T-helper 2 cell treated with Interferon-gamma antibody and Interleukin-4, amounts not matched to agents 5 μg/mL and 100 μg/mL, for 36 hours (primary cell): Measurements from ENCODE around the gene TRO.

Experiments used
- DNase-seq: peaks from one replicate; pipeline ENCODE4 v3.0.0; 2021; ENCODE audit warnings: low spot score
- H3K27ac Mint-ChIP-seq: one replicate; pipeline ENCODE4 v1.8.0; 2021; ENCODE audit warnings: mild to moderate bottlenecking, mixed read lengths
- H3K27me3 Mint-ChIP-seq: one replicate; pipeline ENCODE4 v1.8.0; 2021; ENCODE audit warnings: low read depth, mixed read lengths
- H3K36me3 Mint-ChIP-seq: one replicate; pipeline ENCODE4 v1.8.0; 2021; ENCODE audit warnings: low read depth, mixed read lengths
- H3K4me1 Mint-ChIP-seq: one replicate; pipeline ENCODE4 v1.8.0; 2021; ENCODE audit warnings: low read depth, mixed read lengths
- H3K4me3 Mint-ChIP-seq: one replicate; pipeline ENCODE4 v1.8.0; 2022; ENCODE audit warnings: mild to moderate bottlenecking, moderate library complexity, mixed read lengths
- H3K9me3 Mint-ChIP-seq: one replicate; pipeline ENCODE4 v1.8.0; 2021; ENCODE audit warnings: mixed read lengths

The TRO gene

DNA sequence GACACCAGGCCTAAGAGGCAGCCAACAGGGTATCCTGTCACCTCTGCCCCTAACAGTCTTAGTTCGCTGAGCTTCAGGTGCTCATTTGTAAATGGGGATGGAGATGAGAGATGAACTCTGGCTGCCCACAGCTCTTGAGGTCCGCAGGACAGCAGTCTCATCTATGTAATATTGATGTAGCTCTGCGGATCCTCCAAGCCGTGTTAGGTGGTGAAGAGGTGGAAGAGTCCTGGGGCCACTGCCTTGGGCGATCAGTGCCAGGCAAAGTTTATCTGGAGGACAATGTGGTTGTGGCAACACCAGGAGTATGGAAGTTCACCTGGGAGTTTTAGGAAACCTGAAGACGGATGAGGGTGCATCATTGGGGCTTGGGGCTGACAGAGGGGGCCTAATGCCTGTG, 13.4 kb downstream of the TRO start:
- no peaks in the 10 kb centered on the region for H3K4me1 Mint-ChIP-seq
- no peaks in the 10 kb centered on the region for H3K27me3 Mint-ChIP-seq
- DNase-seq = no peak
- H3K4me3 Mint-ChIP-seq = no peak overlapping the region
- no peak overlapping the region for H3K27ac Mint-ChIP-seq
- H3K9me3 Mint-ChIP-seq = no peaks in the 10 kb centered on the region
- no peaks in the 10 kb centered on the region for H3K36me3 Mint-ChIP-seq

GRCh38 chrX:54934890-54935289, 14.3 kb downstream of the TRO start:
- H3K36me3 Mint-ChIP-seq = no peaks in the 10 kb centered on the region
- H3K27ac Mint-ChIP-seq = no peak overlapping the region
- H3K27me3 Mint-ChIP-seq = no peaks in the 10 kb centered on the region
- no peaks in the 10 kb centered on the region for H3K4me1 Mint-ChIP-seq
- no peaks in the 10 kb centered on the region for H3K9me3 Mint-ChIP-seq
- DNase-seq = no peak
- H3K4me3 Mint-ChIP-seq = no peak overlapping the region

DNA sequence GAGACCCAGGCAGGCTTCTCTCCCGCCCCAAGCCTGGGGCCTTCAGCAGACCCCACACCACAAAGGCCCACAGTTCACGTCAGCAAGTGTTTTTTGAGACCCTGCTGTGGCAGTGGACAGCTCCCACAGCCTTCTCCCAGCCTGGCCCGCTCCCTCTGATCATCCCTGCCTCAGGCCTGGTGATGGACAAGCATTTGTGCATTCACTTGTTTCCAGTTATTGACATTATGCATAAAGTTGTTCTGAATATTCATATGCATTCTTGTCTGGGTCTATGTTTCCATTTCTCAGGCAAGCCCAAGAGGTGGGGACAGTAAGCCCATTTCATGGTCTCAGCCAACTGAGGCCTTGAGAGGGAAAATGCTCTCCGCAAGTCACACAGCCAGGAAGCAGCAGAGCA, 14.7 kb downstream of the TRO start:
- DNase-seq = no peak
- H3K4me3 Mint-ChIP-seq = no peak overlapping the region
- no peaks in the 10 kb centered on the region for H3K9me3 Mint-ChIP-seq
- H3K36me3 Mint-ChIP-seq = no peaks in the 10 kb centered on the region
- no peaks in the 10 kb centered on the region for H3K27me3 Mint-ChIP-seq
- no peaks in the 10 kb centered on the region for H3K4me1 Mint-ChIP-seq
- no peak overlapping the region for H3K27ac Mint-ChIP-seq

- no peak for DNase-seq
- Mint-ChIP-seq H3K9me3 (no peaks in the 10 kb centered on the region), H3K4me1 (no peaks in the 10 kb centered on the region), H3K27ac (no peak overlapping the region), H3K36me3 (no peaks in the 10 kb centered on the region), H3K27me3 (no peaks in the 10 kb centered on the region), H3K4me3 (no peak overlapping the region)
Observed at GRCh38 chrX:54937416-54937815, 16.8 kb downstream of the TRO start.

- DNase-seq = no peak
- Mint-ChIP-seq H3K27me3 (no peaks in the 10 kb centered on the region), H3K4me3 (no peak overlapping the region), H3K27ac (no peak overlapping the region), H3K9me3 (no peaks in the 10 kb centered on the region), H3K4me1 (no peaks in the 10 kb centered on the region), H3K36me3 (no peaks in the 10 kb centered on the region)
Observed at GRCh38 chrX:54944816-54945215, 24.2 kb downstream of the TRO start.

DNA sequence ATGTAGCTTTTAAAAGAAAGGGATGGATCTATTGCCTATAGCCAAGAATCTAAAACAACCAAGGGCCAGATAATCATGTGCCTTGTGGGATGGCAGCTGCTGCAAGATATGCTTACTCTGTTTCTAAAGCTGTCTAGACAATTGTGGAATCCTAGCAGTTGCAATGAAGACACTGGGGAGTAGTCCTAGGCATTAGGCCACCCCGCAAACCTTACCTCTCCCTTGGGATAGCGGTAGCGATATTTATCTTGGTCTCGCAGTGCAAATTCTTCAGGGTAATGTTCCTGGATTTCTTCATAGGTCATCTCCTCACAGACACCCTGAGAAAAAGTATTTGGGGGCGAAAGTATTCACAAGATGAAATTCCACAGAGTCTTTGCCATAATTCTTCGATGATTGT, 24.6 kb downstream of the TRO start:
- Mint-ChIP-seq H3K27me3 (no peaks in the 10 kb centered on the region), H3K36me3 (no peaks in the 10 kb centered on the region), H3K9me3 (no peaks in the 10 kb centered on the region), H3K4me3 (no peak overlapping the region), H3K4me1 (no peaks in the 10 kb centered on the region), H3K27ac (no peak overlapping the region)
- no peak for DNase-seq

- no peaks in the 10 kb centered on the region for H3K27me3 Mint-ChIP-seq
- H3K9me3 Mint-ChIP-seq = no peaks in the 10 kb centered on the region
- DNase-seq = no peak
- no peak overlapping the region for H3K27ac Mint-ChIP-seq
- H3K4me3 Mint-ChIP-seq = no peak overlapping the region
- no peaks in the 10 kb centered on the region for H3K36me3 Mint-ChIP-seq
- no peaks in the 10 kb centered on the region for H3K4me1 Mint-ChIP-seq
Observed at GRCh38 chrX:54950730-54951375, 30.2 kb downstream of the TRO start.

- Mint-ChIP-seq H3K4me1 (peaks cover 5% of the 10 kb centered on the region), H3K27ac (no peak overlapping the region), H3K36me3 (no peaks in the 10 kb centered on the region), H3K9me3 (no peaks in the 10 kb centered on the region), H3K27me3 (peaks cover 4% of the 10 kb centered on the region), H3K4me3 (no peak overlapping the region)
- no peak for DNase-seq
Observed at GRCh38 chrX:54961750-54962149, 41.1 kb downstream of the TRO start.

DNA sequence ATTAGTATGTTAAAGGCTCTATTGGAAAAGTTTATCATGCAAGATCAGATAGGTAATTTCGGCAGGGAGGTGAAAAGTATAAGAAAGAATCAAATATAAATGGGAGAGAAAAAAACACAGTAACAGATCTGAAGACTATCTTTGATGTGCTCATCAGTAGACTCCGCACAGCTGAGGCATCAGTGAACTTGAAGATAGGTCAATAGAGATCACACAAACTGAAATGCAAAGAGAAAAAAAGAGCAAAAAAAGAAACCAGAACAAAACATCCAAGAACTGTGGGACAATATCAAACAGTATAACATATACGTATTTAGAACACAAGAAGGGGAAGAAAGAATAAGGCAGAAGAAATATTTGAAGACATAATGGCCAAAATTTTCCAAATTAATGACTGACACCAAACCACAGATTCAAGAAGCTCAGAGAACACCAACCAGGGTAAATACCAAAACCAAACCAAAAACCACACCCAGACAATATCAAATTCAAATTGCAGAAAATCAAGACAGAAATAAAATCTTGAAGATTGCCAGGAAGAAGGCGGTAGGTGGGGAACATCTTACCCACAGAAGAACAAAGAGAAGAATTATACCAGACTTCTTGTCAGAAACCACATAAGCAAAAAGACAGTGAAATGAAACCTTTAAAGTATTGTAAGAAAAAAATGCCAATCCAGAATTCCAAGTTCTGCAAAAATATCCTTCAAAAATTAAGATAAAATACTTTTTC, 44.3 kb downstream of the TRO start:
- no peak for DNase-seq
- Mint-ChIP-seq H3K27ac (no peak overlapping the region), H3K4me1 (peaks cover 5% of the 10 kb centered on the region), H3K4me3 (no peak overlapping the region), H3K9me3 (no peaks in the 10 kb centered on the region), H3K27me3 (peaks cover 4% of the 10 kb centered on the region), H3K36me3 (no peaks in the 10 kb centered on the region)

- Mint-ChIP-seq H3K27me3 (no peaks in the 10 kb centered on the region), H3K4me3 (no peak overlapping the region), H3K9me3 (no peaks in the 10 kb centered on the region), H3K27ac (no peak overlapping the region), H3K4me1 (no peaks in the 10 kb centered on the region), H3K36me3 (no peaks in the 10 kb centered on the region)
- DNase-seq = no peak
Observed at GRCh38 chrX:54977387-54977786, 56.8 kb downstream of the TRO start.

DNA sequence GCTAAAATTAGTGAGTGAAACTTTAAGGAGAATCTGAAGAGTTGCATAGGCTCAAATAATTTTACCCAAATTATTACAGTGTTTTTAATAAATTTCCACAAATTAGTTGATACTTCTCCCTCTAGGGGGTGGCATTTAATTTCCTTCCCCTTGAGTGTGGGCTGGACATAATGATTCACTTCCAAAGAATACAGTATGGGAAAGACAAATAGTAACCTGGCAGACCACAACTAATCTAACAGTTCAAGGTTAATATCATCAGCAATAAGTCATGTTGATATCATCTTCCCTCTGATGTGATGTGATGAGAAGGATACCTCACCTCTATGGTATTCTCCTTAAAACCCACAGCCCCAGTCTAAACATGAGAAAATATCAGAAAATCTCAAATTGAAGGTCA, 57.8 kb downstream of the TRO start:
- H3K4me1 Mint-ChIP-seq = no peaks in the 10 kb centered on the region
- H3K27me3 Mint-ChIP-seq = no peaks in the 10 kb centered on the region
- no peaks in the 10 kb centered on the region for H3K36me3 Mint-ChIP-seq
- no peak overlapping the region for H3K4me3 Mint-ChIP-seq
- no peak for DNase-seq
- no peaks in the 10 kb centered on the region for H3K9me3 Mint-ChIP-seq
- no peak overlapping the region for H3K27ac Mint-ChIP-seq

DNA sequence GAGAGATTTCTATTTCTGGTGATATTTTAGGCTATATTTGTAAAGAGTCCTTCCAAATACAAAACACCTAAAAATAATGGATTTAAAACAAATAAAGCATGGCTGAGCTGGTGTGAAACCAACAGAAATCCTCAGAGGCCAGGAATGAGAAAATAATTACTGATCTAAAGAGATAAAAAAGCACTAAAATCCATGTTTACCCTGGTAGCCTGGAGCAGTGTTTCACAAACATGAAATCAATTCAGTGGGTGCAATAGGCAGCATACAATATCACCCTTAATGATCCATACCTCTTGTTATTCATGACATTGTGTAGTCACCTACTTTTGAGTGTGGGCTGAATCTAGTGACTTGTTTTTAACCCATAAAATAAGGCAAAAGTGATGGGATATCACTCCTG, 58.8 kb downstream of the TRO start:
- H3K4me1 Mint-ChIP-seq = no peaks in the 10 kb centered on the region
- no peaks in the 10 kb centered on the region for H3K9me3 Mint-ChIP-seq
- no peak overlapping the region for H3K27ac Mint-ChIP-seq
- no peak for DNase-seq
- H3K4me3 Mint-ChIP-seq = no peak overlapping the region
- no peaks in the 10 kb centered on the region for H3K27me3 Mint-ChIP-seq
- no peaks in the 10 kb centered on the region for H3K36me3 Mint-ChIP-seq

GRCh38 chrX:54980334-54980733, 59.7 kb downstream of the TRO start:
- Mint-ChIP-seq H3K27me3 (no peaks in the 10 kb centered on the region), H3K9me3 (no peaks in the 10 kb centered on the region), H3K4me3 (no peak overlapping the region), H3K4me1 (no peaks in the 10 kb centered on the region), H3K27ac (no peak overlapping the region), H3K36me3 (no peaks in the 10 kb centered on the region)
- DNase-seq = no peak
